Fibroblast of villous mesenchyme (primary cell): ENCODE measurements around the gene CADM4. TPM values are rescaled to one million over a fixed set of nuclear protein-coding genes. Genes with fewer than 3 reads are reported as not detected.
"Not testable (repeated sequence)": the region's sequence is repeated elsewhere in the genome, so short reads cannot be mapped to it uniquely, and the experiment has no call there.

Experiments used
- DNase-seq: peaks from one replicate; pipeline ENCODE4 v3.0.0-alpha.2; 2010; ENCODE audit warnings: low read depth
- H3K4me3 ChIP-seq: 2 replicates; pipeline ENCODE4 v1.5.1; 2011; ENCODE audit warnings: low read depth, mild to moderate bottlenecking, low read length
- CTCF ChIP-seq: IDR thresholded peaks from 2 replicates; pipeline ENCODE4 v1.5.1; 2012; ENCODE audit warnings: low read depth, mild to moderate bottlenecking, low read length; ENCODE audit not compliant: insufficient read depth
- total RNA-seq: library from RNA; depleted of rRNA; stranded (reverse); fragments of >200 nt; gene quantifications from 2 replicates; pipeline ENCODE4 v1.2.3, GENCODE V29; 2012

Gene CADM4
- total RNA-seq, 1 donor: 22.0 TPM

DNA sequence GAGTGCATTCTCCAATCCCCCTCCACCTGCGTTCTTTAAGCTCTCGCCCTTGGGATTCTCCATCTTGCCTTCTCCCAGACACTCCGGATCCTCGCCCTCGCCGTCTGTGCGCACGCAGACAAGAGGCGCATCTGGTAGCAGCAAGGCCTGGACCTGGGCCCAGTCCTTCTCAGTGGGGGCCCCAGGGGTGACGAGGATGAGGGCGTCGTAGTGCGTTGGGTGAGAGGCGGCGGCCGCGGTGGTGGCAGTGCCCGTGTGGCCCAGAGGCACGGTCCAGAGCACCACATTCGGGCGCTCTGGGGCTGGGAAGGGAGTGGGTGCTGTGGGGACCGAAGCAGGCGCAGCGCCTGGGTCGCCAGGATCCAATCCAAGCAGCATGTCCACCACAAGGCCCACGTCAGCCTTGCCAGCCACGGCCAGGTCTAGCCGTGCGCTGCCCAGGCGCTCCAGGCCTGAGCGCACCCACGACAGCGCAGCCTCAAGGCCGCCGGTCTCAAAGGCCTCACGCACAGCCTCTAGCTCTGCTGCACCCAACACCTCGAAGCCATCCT is 46.8 kb downstream of the CADM4 start:
- H3K4me3 ChIP-seq: no peak overlapping the region
- DNase-seq: no peak
- no peak for TF ChIP-seq CTCF

DNA sequence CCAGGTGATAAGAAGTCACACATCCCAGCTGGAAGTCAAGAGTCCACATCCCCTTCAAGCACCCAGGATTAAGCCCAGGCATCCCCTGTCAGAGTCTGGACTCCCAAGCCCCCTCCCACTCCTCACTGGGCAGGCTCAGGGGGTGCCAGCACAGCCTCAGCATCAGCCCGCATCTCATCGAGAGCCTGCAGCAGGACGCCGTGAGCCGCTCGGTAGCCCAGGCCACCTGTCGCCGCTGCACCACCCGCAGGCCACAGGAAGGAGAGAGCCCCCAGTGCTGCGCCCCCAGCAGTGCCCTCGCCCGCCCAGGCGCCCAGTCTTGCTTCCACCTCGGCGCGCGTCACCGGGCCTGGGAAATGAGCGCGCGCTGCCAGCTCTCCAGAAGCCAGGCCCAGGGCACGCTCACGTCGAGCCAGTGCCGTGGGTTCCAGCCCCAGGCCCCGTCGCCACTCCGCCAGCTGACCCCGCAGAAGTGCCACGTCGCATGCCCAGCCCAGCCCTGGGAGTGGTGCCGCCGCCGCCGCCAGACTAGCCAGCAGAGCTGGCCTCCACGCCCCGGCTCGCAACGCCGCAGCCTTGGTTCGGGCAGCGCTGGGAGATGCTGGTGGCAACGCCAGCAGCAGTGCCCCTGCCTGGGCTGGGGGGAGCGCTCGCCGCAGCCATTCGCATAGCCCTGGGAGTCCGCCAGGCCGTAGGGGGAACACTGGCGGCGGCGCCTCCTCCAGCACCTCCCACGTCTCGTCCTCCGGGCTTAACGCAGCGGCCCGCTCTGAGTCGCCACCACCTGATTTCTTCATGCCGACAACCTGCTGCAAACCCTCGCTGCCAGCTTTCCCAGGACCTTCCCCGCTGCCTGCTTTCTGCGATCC is 47.5 kb downstream of the CADM4 start:
- no peak for TF ChIP-seq CTCF
- no peak for DNase-seq
- no peak overlapping the region for H3K4me3 ChIP-seq

- no peak overlapping the region for H3K4me3 ChIP-seq
- TF ChIP-seq CTCF: no peak
- DNase-seq: no peak
Measured at GRCh38 chr19:43589678-43590077, 50.0 kb downstream of the CADM4 start.

DNA sequence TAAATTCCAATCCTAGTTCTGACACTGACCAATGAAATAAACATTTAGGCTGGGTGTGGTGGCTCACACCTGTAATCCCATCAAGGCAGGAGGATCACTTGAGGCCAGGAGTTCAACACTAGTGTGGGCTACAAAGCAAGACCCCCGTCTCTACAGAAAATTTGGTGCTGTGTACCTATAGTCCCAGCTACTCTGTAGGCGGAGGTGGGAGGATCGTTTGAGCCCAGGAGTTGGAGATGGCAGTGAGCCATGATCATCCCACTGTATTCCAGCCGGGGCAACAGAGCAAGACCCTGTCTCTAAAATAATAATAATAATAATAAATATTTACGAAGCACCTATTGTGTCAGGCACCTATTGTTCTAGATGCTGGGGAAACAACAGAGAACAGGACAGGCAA is 50.4 kb downstream of the CADM4 start:
- no peak overlapping the region for H3K4me3 ChIP-seq
- DNase-seq: no peak
- no peak for TF ChIP-seq CTCF

DNA sequence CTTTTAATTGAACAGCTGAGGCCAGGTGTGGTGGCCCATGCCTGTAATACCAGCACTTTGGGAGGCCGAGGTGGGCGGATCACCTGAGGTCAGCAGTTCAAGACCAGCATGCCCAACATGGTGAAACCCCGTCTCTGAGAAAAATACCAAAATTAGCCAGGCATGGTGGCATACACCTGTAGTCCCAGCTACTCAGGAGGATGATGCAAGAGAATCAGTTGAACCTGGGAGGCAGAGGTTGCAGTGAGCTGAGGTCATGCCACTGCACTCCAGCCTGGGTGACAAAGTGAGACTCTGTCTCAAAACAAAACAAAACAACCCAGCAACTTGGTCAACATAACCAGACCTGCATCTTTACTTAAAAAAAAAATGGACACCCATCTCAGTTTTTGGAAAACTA is 52.6 kb downstream of the CADM4 start:
- not testable (repeated sequence) for H3K4me3 ChIP-seq, DNase-seq

DNA sequence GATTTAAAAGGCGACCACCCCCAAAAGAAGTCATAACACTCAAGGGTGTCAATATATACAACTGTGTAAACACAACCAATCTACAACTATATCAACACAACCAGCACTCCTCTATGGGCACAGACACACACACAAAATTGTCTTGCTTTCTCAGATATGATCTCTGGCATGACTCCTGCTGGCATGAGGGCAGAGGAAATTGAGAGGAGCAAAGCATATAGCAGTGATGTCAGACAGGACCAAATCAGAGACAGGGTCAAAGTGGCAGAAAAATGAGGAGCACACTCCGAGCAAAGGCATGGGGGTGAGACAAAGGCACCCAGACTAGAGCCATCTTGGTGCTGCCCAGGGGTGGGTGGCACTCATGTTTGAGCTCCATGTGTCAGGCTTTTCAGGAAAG is 53.3 kb downstream of the CADM4 start:
- DNase-seq: no peak
- no peak for TF ChIP-seq CTCF
- H3K4me3 ChIP-seq: no peak overlapping the region

GRCh38 chr19:43584484-43584883 is 55.2 kb downstream of the CADM4 start:
- no peak overlapping the region for H3K4me3 ChIP-seq
- DNase-seq: no peak
- TF ChIP-seq CTCF: no peak
